Adrenal gland (tissue), 5 donors: ENCODE measurements around the gene COG8.

Source experiments
- POLR2A ChIP-seq, 2 donors: fragments of 450-650 bp; IDR thresholded peaks; one replicate each; pipeline ENCODE4 v1.6.1; 2017; ENCODE audit warnings: antibody characterized with exemption in 2 of 2, mild to moderate bottlenecking in 2 of 2, moderate library complexity in 1 of 2
- TF ChIP-seq, protein P1 (sequence below), 6 experiments: fragments of 450-650 bp in 4 of 6; fragments of 200-600 bp in 2 of 6; sonication (generic) in 1 of 6; IDR thresholded peaks; 1 replicate in 5 of 6; 2 replicates in 1 of 6; pipeline versions ENCODE4 v1.5.1 to v1.8.0; 2016 to 2021; ENCODE audit warnings: antibody characterized with exemption in 6 of 6, mild to moderate bottlenecking in 2 of 6, moderate library complexity in 1 of 6
- donor health status: DM: no; HTN: no; CAD: no.

DNA sequence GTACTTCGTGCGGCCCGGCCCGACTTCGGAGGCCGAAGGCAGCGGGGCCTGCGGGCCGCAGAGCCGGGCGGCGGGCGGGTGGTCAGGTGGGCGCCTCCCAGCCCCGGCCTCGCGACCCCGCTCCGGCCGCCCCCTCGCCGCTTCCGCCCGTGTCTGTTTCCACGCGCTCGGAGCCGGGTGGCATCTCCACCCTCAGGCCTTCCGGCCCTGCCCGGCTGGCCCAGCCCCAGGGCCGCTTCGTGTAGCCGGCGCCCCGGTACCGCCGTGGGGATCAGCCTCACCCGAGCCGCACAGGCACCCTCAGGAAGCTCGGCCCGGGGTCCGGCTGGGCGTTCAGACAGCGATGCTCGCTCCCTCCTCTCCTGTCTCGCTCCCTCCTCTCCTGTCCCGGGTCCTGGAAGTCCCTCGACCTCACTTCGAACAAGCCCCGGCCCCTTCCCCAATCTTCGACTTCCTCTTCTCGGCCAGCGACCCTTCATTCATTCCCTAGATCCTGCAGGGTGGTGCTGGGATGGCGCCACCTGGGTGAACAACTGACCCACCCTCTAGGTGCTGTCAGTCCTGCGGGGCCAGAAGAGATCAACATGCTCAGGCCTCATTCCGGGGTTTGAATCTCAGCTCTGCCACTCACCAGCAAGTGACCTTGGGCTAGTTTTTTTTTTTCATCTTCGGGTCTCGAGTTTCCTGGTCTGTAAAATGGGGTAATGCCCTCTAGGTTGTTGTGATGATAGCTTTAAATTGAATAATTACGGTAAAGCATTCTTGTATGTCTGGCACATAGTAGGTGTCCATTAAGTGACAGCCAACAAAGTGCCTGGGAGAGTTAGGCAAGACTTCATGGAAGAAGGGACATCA lies 27.6 kb downstream of the COG8 start:
- TF ChIP-seq, protein P1, sequence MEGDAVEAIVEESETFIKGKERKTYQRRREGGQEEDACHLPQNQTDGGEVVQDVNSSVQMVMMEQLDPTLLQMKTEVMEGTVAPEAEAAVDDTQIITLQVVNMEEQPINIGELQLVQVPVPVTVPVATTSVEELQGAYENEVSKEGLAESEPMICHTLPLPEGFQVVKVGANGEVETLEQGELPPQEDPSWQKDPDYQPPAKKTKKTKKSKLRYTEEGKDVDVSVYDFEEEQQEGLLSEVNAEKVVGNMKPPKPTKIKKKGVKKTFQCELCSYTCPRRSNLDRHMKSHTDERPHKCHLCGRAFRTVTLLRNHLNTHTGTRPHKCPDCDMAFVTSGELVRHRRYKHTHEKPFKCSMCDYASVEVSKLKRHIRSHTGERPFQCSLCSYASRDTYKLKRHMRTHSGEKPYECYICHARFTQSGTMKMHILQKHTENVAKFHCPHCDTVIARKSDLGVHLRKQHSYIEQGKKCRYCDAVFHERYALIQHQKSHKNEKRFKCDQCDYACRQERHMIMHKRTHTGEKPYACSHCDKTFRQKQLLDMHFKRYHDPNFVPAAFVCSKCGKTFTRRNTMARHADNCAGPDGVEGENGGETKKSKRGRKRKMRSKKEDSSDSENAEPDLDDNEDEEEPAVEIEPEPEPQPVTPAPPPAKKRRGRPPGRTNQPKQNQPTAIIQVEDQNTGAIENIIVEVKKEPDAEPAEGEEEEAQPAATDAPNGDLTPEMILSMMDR (IDR thresholded peaks at IDR 0.05) = no peak
- TF ChIP-seq POLR2A (IDR thresholded peaks at IDR 0.05) = no peak
